ENCODE measurements around the gene CHD9.

The CHD9 gene

GRCh38 chr16:53082509-53082908 is 27.7 kb downstream of the CHD9 start:
- TF ChIP-seq TAF1 (IDR thresholded peaks at IDR 0.05; ENCODE audit: borderline replicate concordance, low read depth, low read length): no peak
- no peak for TF ChIP-seq POLR2AphosphoS5 (IDR thresholded peaks at IDR 0.05; ENCODE audit: low read depth, low read length)
- TF ChIP-seq POLR2A (IDR thresholded peaks at IDR 0.05; ENCODE audit: low read depth, low read length): no peak
- DNase-seq (ENCODE audit: insufficient read length) (no peak), FAIRE-seq (no peak)

- DNase-seq (ENCODE audit: insufficient read length) (no peak), FAIRE-seq (no peak)
- no peak for TF ChIP-seq POLR2AphosphoS5 (IDR thresholded peaks at IDR 0.05; ENCODE audit: low read depth, low read length)
- TF ChIP-seq POLR2A (IDR thresholded peaks at IDR 0.05; ENCODE audit: low read depth, low read length): no peak
- TF ChIP-seq TAF1 (IDR thresholded peaks at IDR 0.05; ENCODE audit: borderline replicate concordance, low read depth, low read length): no peak
Observed at GRCh38 chr16:53083119-53083518, 28.3 kb downstream of the CHD9 start.

DNA sequence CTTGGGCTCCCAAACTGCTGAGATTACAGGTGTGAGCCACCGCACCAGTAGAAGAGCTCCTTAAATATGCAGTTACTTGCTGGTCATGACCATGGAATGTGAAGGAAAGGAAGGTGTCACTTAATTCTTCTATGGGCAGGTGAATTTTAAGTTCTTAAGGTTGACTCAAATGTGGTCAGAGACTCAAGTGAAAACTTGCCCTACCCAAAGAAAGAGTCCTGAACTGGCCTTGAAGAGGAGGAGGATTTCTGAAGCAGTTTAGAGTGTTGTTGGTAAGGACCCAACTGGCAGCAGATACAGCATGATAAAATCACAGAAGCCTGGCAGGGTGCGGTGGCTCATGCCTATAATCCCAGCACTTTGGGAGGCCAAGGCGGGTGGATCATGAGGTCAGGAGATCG is 29.4 kb downstream of the CHD9 start:
- FAIRE-seq (no peak), DNase-seq (ENCODE audit: insufficient read length) (no peak)
- TF ChIP-seq POLR2A (IDR thresholded peaks at IDR 0.05; ENCODE audit: low read depth, low read length) (no peak), TAF1 (IDR thresholded peaks at IDR 0.05; ENCODE audit: borderline replicate concordance, low read depth, low read length) (no peak), POLR2AphosphoS5 (IDR thresholded peaks at IDR 0.05; ENCODE audit: low read depth, low read length) (no peak)

DNA sequence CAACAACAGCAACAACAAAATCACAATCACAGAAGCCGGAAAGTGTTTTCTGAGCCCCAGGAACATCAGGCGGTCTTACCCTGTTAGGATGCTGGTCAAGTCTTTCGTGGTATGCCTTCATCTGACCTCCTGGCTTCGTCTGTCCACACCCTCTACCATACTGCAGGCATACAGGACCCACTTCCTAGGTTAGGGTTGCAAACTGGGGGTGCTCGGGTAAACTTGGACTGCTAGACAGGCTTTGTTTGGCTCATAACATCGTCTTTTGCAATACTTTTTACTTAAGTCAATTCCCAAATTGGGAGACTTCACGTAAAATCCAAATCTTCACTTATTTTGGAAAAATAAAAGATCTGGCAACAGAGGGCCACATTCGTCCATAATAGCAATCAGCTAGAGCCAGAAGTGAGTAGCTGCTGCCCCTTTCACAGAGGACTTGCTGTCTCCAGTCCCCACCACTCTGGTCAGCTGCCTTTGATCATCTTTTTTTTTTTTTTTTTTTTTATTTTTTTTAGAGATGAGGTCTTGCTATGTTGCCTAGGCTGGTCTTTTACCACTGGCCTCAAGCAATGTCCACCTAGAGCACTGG is 30.0 kb downstream of the CHD9 start:
- FAIRE-seq (no peak), DNase-seq (ENCODE audit: insufficient read length) (no peak)
- TF ChIP-seq POLR2A (IDR thresholded peaks at IDR 0.05; ENCODE audit: low read depth, low read length): no peak
- no peak for TF ChIP-seq POLR2AphosphoS5 (IDR thresholded peaks at IDR 0.05; ENCODE audit: low read depth, low read length)

DNA sequence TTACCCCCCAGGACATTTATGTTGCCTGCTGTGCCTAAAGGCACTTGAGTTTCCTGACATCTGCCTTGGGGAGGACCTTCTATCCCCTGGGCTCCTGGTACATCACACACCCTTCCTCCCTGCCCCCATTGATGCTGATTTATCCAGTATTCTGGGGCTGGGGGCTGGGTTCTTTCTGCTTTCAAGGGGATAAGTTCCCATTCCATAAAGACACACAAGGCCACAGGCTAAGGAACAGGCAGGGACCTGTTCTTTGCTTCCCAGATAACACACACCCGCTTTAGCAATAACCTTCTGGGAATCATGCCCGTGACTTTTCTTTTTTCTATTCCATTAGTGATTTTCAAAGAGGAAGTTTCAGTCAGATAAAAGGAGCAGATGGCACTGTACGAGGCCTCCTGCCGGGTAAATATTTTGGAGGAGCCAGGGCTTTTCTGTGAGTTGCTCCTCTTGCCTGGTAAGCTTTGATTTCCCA is 30.6 kb downstream of the CHD9 start:
- FAIRE-seq: no peak
- TF ChIP-seq POLR2A (IDR thresholded peaks at IDR 0.05; ENCODE audit: low read depth, low read length) (no peak), POLR2AphosphoS5 (IDR thresholded peaks at IDR 0.05; ENCODE audit: low read depth, low read length) (no peak), TAF1 (IDR thresholded peaks at IDR 0.05; ENCODE audit: borderline replicate concordance, low read depth, low read length) (no peak)
- DNase-seq (ENCODE audit: insufficient read length): no peak

- FAIRE-seq (no peak), DNase-seq (ENCODE audit: insufficient read length) (no peak)
- no peak for TF ChIP-seq POLR2A (IDR thresholded peaks at IDR 0.05; ENCODE audit: low read depth, low read length)
- no peak for TF ChIP-seq POLR2AphosphoS5 (IDR thresholded peaks at IDR 0.05; ENCODE audit: low read depth, low read length)
- no peak for TF ChIP-seq TAF1 (IDR thresholded peaks at IDR 0.05; ENCODE audit: borderline replicate concordance, low read depth, low read length)
Observed at GRCh38 chr16:53085931-53086421, 31.2 kb downstream of the CHD9 start.

- DNase-seq (ENCODE audit: insufficient read length) (no peak), FAIRE-seq (peak; percentile 30)
- TF ChIP-seq TAF1 (IDR thresholded peaks at IDR 0.05; ENCODE audit: borderline replicate concordance, low read depth, low read length) (no peak), POLR2AphosphoS5 (IDR thresholded peaks at IDR 0.05; ENCODE audit: low read depth, low read length) (no peak), POLR2A (IDR thresholded peaks at IDR 0.05; ENCODE audit: low read depth, low read length) (no peak)
Observed at GRCh38 chr16:53087101-53087500, 32.3 kb downstream of the CHD9 start.

GRCh38 chr16:53089434-53090285 is 34.9 kb downstream of the CHD9 start:
- no peak for TF ChIP-seq POLR2AphosphoS5 (IDR thresholded peaks at IDR 0.05; ENCODE audit: low read depth, low read length)
- TF ChIP-seq POLR2A (IDR thresholded peaks at IDR 0.05; ENCODE audit: low read depth, low read length): no peak
- TF ChIP-seq TAF1 (IDR thresholded peaks at IDR 0.05; ENCODE audit: borderline replicate concordance, low read depth, low read length): no peak
- DNase-seq (ENCODE audit: insufficient read length): no peak
- FAIRE-seq: no peak

GRCh38 chr16:53090286-53090590 is 35.4 kb downstream of the CHD9 start:
- no peak for DNase-seq (ENCODE audit: insufficient read length)
- TF ChIP-seq POLR2A (IDR thresholded peaks at IDR 0.05; ENCODE audit: low read depth, low read length) (no peak), POLR2AphosphoS5 (IDR thresholded peaks at IDR 0.05; ENCODE audit: low read depth, low read length) (no peak), TAF1 (IDR thresholded peaks at IDR 0.05; ENCODE audit: borderline replicate concordance, low read depth, low read length) (no peak)
- peak; percentile 5 for FAIRE-seq

DNA sequence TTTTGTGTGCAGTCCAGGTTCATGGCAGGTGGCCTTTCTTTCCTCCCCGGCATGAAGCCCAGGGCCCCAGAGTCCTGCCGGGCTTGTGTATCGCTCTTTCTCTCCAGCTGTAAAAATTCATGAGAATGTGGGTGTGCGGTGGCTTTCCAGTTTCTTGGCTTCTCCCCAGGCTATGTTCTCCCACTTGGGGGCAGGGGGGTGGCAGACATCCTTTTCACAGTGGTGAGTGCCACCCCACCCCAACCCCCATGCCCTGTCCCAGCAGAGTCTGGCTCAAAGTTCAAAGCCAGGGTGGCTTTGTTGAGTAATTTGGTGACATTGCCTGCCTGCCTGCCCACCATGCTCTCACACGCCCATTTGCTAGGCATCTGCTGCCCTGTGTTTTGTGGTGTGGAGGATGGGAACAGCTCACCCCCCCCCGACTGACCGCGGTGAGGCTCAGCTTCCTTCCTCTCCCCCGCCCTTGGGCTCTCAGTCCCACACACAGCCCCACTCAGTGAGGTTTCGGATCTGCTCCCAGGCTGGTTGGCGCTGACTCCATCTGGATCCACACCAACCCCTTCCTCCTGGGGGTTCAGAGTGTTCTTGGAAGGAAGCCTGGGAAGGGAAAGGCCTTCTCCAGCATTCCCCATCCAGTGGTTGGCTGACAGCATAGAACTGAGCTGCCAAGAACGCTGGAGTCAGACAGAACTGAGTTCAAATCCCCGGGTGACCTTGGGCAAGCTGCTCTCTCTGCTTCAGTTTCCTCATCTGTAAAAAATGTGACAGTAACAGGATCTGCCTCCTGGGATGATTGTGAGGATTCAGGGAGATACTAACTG is 36.0 kb downstream of the CHD9 start:
- FAIRE-seq (no peak), DNase-seq (ENCODE audit: insufficient read length) (peak; percentile 48)
- TF ChIP-seq POLR2AphosphoS5 (IDR thresholded peaks at IDR 0.05; ENCODE audit: low read depth, low read length) (no peak; the same call in 1 of the 2 replicates), POLR2A (IDR thresholded peaks at IDR 0.05; ENCODE audit: low read depth, low read length) (peak; percentile 58; the same call in 1 of the 2 replicates)

GRCh38 chr16:53091466-53092211 is 36.8 kb downstream of the CHD9 start:
- DNase-seq (ENCODE audit: insufficient read length): no peak
- peak; percentile 98 for FAIRE-seq
- TF ChIP-seq POLR2AphosphoS5 (IDR thresholded peaks at IDR 0.05; ENCODE audit: low read depth, low read length): no peak
- 0 out of 2 replicates have a peak, but pooled peaks have one; percentile 24 for TF ChIP-seq POLR2A (IDR thresholded peaks at IDR 0.05; ENCODE audit: low read depth, low read length)
